GM12878 (cell line): ENCODE measurements around the gene PROX1. TPM values are rescaled to one million over a fixed set of nuclear protein-coding genes. Genes with fewer than 3 reads are reported as not detected.

ENCODE experiments used
- ATAC-seq: fragments of 200-7000 bp; cut with Tn5 transposase; 3 replicates; pipeline ENCODE4 v1.9.1; 2020; ENCODE audit warnings: mild to moderate bottlenecking, moderate library complexity
- BruUV-seq: library from RNA; stranded (reverse); fragments of 400-500 nt; replicated peaks from 2 replicates; lab custom pipeline; 2021; lab: Mats Ljungman, UMichigan
- CTCF ChIA-PET: fragments of 300-600 bp; sonication (Branson Sonifier 250); formaldehyde crosslinking; extraction: SDS; loops from one replicate; lab custom pipeline; 2021; ENCODE audit warnings: inconsistent platforms; lab: Yijun Ruan, JAX
- POLR2A ChIA-PET: fragments of 350-600 bp; formaldehyde crosslinking; extraction: SDS; loops from one replicate; lab custom pipeline; 2021; ENCODE audit warnings: inconsistent platforms; lab: Charles Lee
- RAD21 ChIA-PET: fragments of 300-600 bp; sonication (Branson Sonifier 250); formaldehyde crosslinking; loops from one replicate; lab custom pipeline; 2023; ENCODE audit warnings: antibody characterized with exemption; ENCODE audit not compliant: unreplicated experiment; lab: Charles Lee
- SMC1A ChIA-PET: fragments of 300-600 bp; sonication (Branson Sonifier 250); formaldehyde crosslinking; loops from one replicate; lab custom pipeline; 2023; ENCODE audit not compliant: unreplicated experiment, uncharacterized antibody; lab: Charles Lee
- DNase-seq: peaks from one replicate; pipeline ENCODE4 v3.0.0-alpha.2; 2011; ENCODE audit warnings: low read depth, low spot score
- FAIRE-seq: peaks from 3 replicates; lab custom pipeline; 2011; peaks lifted over from hg19 to GRCh38; lab: Jason Lieb, UNC
- H2AFZ ChIP-seq: 2 replicates; pipeline ENCODE4 v1.6.0; 2011; ENCODE audit warnings: low read depth, low read length, control low read depth; ENCODE audit not compliant: control insufficient read depth
- H3K27ac ChIP-seq: 2 replicates; pipeline ENCODE4 v1.5.1; 2011; ENCODE audit warnings: control low read depth; ENCODE audit not compliant: control insufficient read depth, insufficient read depth
- H3K27me3 ChIP-seq, 2 experiments: replicated peaks in 1 of 2; 2 replicates each; pipeline versions ENCODE4 v1.6.0 to v1.6.1; 2011; ENCODE audit warnings: low read length in 1 of 2; ENCODE audit not compliant: control insufficient read depth in 2 of 2, insufficient read depth in 2 of 2
- H3K36me3 ChIP-seq, 2 experiments: 2 replicates each; pipeline ENCODE4 v1.5.1; 2011; ENCODE audit warnings: low read length in 1 of 2; ENCODE audit not compliant: control insufficient read depth in 2 of 2, insufficient read depth in 2 of 2
- H3K4me1 ChIP-seq: 2 replicates; pipeline ENCODE4 v1.6.1; 2011; ENCODE audit warnings: mild to moderate bottlenecking, low read length, moderate library complexity, mixed read lengths; ENCODE audit not compliant: control insufficient read depth, insufficient read depth
- H3K4me2 ChIP-seq: 2 replicates; pipeline ENCODE4 v1.6.0; 2011; ENCODE audit warnings: control low read depth; ENCODE audit not compliant: control insufficient read depth, insufficient read depth
- H3K4me3 ChIP-seq: fragments of 200-600 bp; sonication (generic); 2 replicates; pipeline ENCODE4 v1.5.1; 2016
- H3K79me2 ChIP-seq: 2 replicates; pipeline ENCODE4 v1.6.0; 2011; ENCODE audit warnings: low read length; ENCODE audit not compliant: control insufficient read depth, insufficient read depth
- H3K9ac ChIP-seq: 2 replicates; pipeline ENCODE4 v1.8.0; 2011; ENCODE audit warnings: low read length, control low read depth, mixed read lengths; ENCODE audit not compliant: control insufficient read depth, insufficient read depth
- H3K9me3 ChIP-seq: replicated peaks from 3 replicates; pipeline ENCODE4 v1.5.1; 2011; ENCODE audit warnings: mild to moderate bottlenecking, low read length; ENCODE audit not compliant: control insufficient read depth, insufficient read depth
- H4K20me1 ChIP-seq: 2 replicates; pipeline ENCODE4 v1.6.0; 2011; ENCODE audit not compliant: control insufficient read depth, insufficient read depth
- BCLAF1 ChIP-seq: fragments of 450-650 bp; IDR thresholded peaks from 2 replicates; pipeline ENCODE4 v1.6.1; 2017; ENCODE audit warnings: antibody characterized with exemption, mild to moderate bottlenecking, moderate library complexity
- CREB1 ChIP-seq: IDR thresholded peaks from 2 replicates; pipeline ENCODE4 v1.6.1; 2012; ENCODE audit warnings: low read depth, mild to moderate bottlenecking, inconsistent platforms
- FOXK2 ChIP-seq: fragments of 450-650 bp; IDR thresholded peaks from 2 replicates; pipeline ENCODE4 v1.6.1; 2017; ENCODE audit warnings: mild to moderate bottlenecking, moderate library complexity
- IKZF1 ChIP-seq: fragments of 450-650 bp; conservative IDR thresholded peaks from 2 replicates; pipeline ENCODE4 v1.6.1; 2017; ENCODE audit warnings: antibody characterized with exemption, mild to moderate bottlenecking
- KDM1A ChIP-seq: fragments of 200-600 bp; sonication (generic); IDR thresholded peaks from 2 replicates; pipeline ENCODE4 v1.6.1; 2016; ENCODE audit warnings: borderline replicate concordance
- MEF2A ChIP-seq: IDR thresholded peaks from 2 replicates; pipeline ENCODE4 v1.6.1; 2011; ENCODE audit warnings: low read depth, mild to moderate bottlenecking, low read length, moderate library complexity; ENCODE audit not compliant: insufficient read depth
- MTA3 ChIP-seq: IDR thresholded peaks from 2 replicates; pipeline ENCODE4 v1.6.1; 2012; ENCODE audit warnings: low read length, inconsistent platforms, borderline replicate concordance
- MYC ChIP-seq: IDR thresholded peaks from 2 replicates; pipeline ENCODE4 v1.6.1; 2011; ENCODE audit warnings: mild to moderate bottlenecking, low read length, moderate library complexity, inconsistent platforms; ENCODE audit not compliant: insufficient read depth, insufficient replicate concordance, insufficient read length, severe bottlenecking
- NRF1 ChIP-seq: conservative IDR thresholded peaks from 2 replicates; pipeline ENCODE4 v1.6.1; 2011; ENCODE audit warnings: mild to moderate bottlenecking, low read depth, low read length, improper control_type of control experiment
- PKNOX1 ChIP-seq: fragments of 450-650 bp; IDR thresholded peaks from 2 replicates; pipeline ENCODE4 v1.6.1; 2016; ENCODE audit warnings: mild to moderate bottlenecking
- POLR2AphosphoS2 ChIP-seq: IDR thresholded peaks from 2 replicates; pipeline ENCODE4 v1.6.1; 2011; ENCODE audit warnings: low read depth, mild to moderate bottlenecking, low read length, improper control_type of control experiment, moderate library complexity
- RAD21 ChIP-seq: IDR thresholded peaks from 2 replicates; pipeline ENCODE4 v1.6.1; 2011; ENCODE audit warnings: mild to moderate bottlenecking, low read depth, low read length, moderate library complexity; ENCODE audit not compliant: insufficient read depth
- RAD51 ChIP-seq: fragments of 450-650 bp; IDR thresholded peaks from 2 replicates; pipeline ENCODE4 v1.6.1; 2016; ENCODE audit warnings: moderate library complexity, mild to moderate bottlenecking, inconsistent platforms
- RUNX3 ChIP-seq: IDR thresholded peaks from 2 replicates; pipeline ENCODE4 v1.6.1; 2012; ENCODE audit warnings: low read length, inconsistent platforms
- SUPT20H ChIP-seq: IDR thresholded peaks from 2 replicates; pipeline ENCODE4 v1.6.1; 2011; ENCODE audit warnings: low read depth, mild to moderate bottlenecking, low read length, moderate library complexity, borderline replicate concordance; ENCODE audit not compliant: control insufficient read depth
- TCF12 ChIP-seq: IDR thresholded peaks from 2 replicates; pipeline ENCODE4 v1.6.1; 2011; ENCODE audit warnings: low read depth, mild to moderate bottlenecking, low read length
- ZNF687 ChIP-seq: fragments of 450-650 bp; IDR thresholded peaks from 2 replicates; pipeline ENCODE4 v1.6.1; 2017; ENCODE audit warnings: mild to moderate bottlenecking, moderate library complexity
- ZSCAN29 ChIP-seq: fragments of 450-650 bp; IDR thresholded peaks from 2 replicates; pipeline ENCODE4 v1.6.1; 2017; ENCODE audit warnings: mild to moderate bottlenecking, moderate library complexity
- WGBS: methylation state at CpG from one replicate; pipeline ENCODE4 v1.1.6; 2016; ENCODE audit warnings: low lambda C conversion rate; ENCODE audit not compliant: insufficient replicate concordance, insufficient coverage; ENCODE audit errors: missing lambda C conversion rate; 5-methylcytosine and 5-hydroxymethylcytosine counted together
- in situ Hi-C: fragments of 300-500 bp; cut with MboI; formaldehyde crosslinking; loops from 9 replicates; pipeline ENCODE4 v1.14.3; 2018; ENCODE audit warnings: mixed read lengths
- intact Hi-C: fragments of 100-400 bp; cut with micrococcal nuclease; formaldehyde crosslinking; loops from one replicate; pipeline ENCODE4 v1.14.2; 2022; ENCODE audit not compliant: unreplicated experiment
- polyA plus RNA-seq, 11 experiments: library from polyadenylated mRNA; depleted of rRNA in 4 of 11; unstranded in 6 of 11; stranded (reverse) in 5 of 11; fragments of >200 nt; fragmentation: Nextera tagmentation in 4 of 11; fragmentation: Illumina TruSeq in 1 of 11; extraction: Ambion mirVana in 4 of 11; extraction: Trizol in 1 of 11; gene quantifications; 1 replicate in 1 of 11; 2 replicates in 10 of 11; pipeline versions ENCODE4 v1.2.1 to v1.2.3, GENCODE V29; 2011 to 2016; ENCODE audit warnings: inconsistent platforms in 2 of 11, missing spikeins in 2 of 11, low read depth in 1 of 11
- total RNA-seq, 4 experiments: library from RNA; depleted of rRNA in 3 of 4; stranded (reverse); fragments of >200 nt in 3 of 4; fragmentation: Illumina TruSeq in 1 of 4; extraction: Trizol in 1 of 4; gene quantifications; 2 replicates each; pipeline versions ENCODE4 v1.2.1 to v1.2.3, GENCODE V29; 2013 to 2021

The PROX1 gene
- total and polyA plus RNA-seq, 10 of the 15 experiments (the other 5 are each of a cell fraction or from before 2014, with no cell fraction given): under 0.01 to 0.44 (median 0.03) TPM; not detected in 4

- ChIA-PET RAD21 (interaction anchor here (0.6 kb wide), 1 partner anchor 530 kb away, joined by 3 read pairs; no protein-coding TSS in a partner anchor), CTCF (no interaction called here), SMC1A (no interaction called here), POLR2A (no interaction called here)
- Histone ChIP-seq H3K79me2 (no peaks in the 10 kb centered on the region), H3K4me3 (no peak overlapping the region), H3K27ac (no peak overlapping the region), H4K20me1 (no peaks in the 10 kb centered on the region), H3K9me3 (no peaks in the 10 kb centered on the region), H3K4me1 (no peaks in the 10 kb centered on the region; the same call in 1 of the 2 replicates), H3K4me2 (no peak overlapping the region), H2AFZ (no peak overlapping the region), H3K27me3 (peaks cover 1 to 5% of the 10 kb centered on the region in 2 experiments), H3K9ac (no peak overlapping the region), H3K36me3 (no peaks in the 10 kb centered on the region)
- BruUV-seq: no TSS peak
- FAIRE-seq (no peak), DNase-seq (no peak), ATAC-seq (no peak)
- intact Hi-C loops: no loop called here
- in situ Hi-C loops: no loop called here
- 0% methylated on average over 2 of the region's 2 CpGs for WGBS
- no peak for TF ChIP-seq NRF1
- TF ChIP-seq TCF12: no peak
- no peak for TF ChIP-seq BCLAF1
- TF ChIP-seq SUPT20H: no peak
- no peak for TF ChIP-seq ZNF687
- no peak for TF ChIP-seq RUNX3
- TF ChIP-seq ZSCAN29: no peak
- no peak for TF ChIP-seq RAD51
- no peak for TF ChIP-seq PKNOX1
- TF ChIP-seq FOXK2: no peak
- TF ChIP-seq MEF2A: no peak
- TF ChIP-seq RAD21: no peak
- no peak for TF ChIP-seq IKZF1
- no peak for TF ChIP-seq MYC
- no peak for TF ChIP-seq POLR2AphosphoS2
- no peak for TF ChIP-seq MTA3
- no peak for TF ChIP-seq CREB1
- TF ChIP-seq KDM1A: no peak
Observed at GRCh38 chr1:213993929-213994328, 6.2 kb downstream of the PROX1 start.
